Stimulated activated CD8-positive, alpha-beta memory T cell treated with anti-CD3 and anti-CD28 coated beads, Interleukin-15, amount 100 ng/mL, for 4 hours (primary cell): ENCODE measurements around the gene PPARA.

Experiments
- DNase-seq, 2 donors: peaks; one replicate each; pipeline ENCODE4 v3.0.0-alpha.2; 2020; ENCODE audit warnings: low read depth in 2 of 2

The PPARA gene

GRCh38 chr22:46113910-46114517 is 36.3 kb upstream of the PPARA start:
- DNase-seq: no peak

DNA sequence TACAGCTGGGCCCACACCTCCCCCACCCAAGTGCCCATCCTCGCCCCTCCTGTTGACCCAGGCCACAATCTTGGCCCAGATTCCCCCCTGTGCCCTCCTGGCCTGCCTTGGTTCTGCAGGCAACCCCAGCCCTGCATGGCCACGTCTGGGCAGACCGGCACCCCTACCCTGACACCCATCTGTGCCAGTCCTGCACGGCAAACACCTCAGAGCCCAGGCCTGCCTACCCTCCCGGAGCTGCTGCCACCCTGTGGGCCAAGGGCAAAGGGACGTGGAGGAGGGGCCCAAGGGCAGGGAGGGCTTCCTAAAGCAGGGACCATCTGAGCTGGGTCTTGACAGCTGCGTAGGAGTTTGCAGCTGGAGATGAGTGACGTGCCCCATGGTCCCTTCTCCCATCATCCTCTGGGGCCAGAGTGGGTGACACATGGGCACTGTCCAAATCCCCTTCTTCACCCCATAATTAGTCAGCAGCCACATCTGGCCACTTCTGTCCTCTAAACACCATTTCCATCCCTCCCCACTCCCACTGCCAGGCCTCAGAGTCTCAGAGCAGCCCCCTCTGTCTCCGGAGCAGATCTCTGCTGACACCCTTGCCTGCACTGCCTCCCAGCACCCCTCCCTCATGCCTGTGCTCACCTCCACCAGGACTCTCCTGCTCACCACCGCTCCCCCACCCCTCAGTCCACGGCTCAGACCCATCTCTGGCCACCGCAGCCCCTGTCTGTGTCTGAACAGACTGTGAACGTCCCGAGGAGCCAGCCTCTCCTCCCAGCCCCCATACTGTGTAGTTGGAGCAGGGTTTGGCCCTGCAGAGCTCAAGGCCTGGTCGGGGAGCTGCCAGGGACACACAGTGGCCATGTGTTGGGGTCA is 35.6 kb upstream of the PPARA start:
- no peak for DNase-seq

DNA sequence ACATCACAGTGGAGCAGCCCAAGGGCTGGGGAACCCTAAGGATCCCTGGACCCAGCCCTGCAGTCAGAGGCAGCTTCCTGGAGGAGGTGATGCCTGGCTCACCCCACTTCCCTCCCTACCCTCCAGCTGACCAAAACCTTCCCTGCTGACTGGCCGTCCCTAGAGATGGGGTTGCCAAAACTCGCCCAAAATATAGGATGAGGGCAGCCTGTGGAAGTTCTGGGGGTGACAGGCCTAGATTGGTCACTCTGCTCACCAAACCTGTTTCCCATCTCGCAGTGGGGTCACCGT is 35.0 kb upstream of the PPARA start:
- no peak for DNase-seq

GRCh38 chr22:46115755-46116490 is 34.4 kb upstream of the PPARA start:
- no peak for DNase-seq

GRCh38 chr22:46116491-46116958 is 33.8 kb upstream of the PPARA start:
- peak; percentile 62 to 67 for DNase-seq

GRCh38 chr22:46117206-46118199 is 32.8 kb upstream of the PPARA start:
- no peak for DNase-seq

DNA sequence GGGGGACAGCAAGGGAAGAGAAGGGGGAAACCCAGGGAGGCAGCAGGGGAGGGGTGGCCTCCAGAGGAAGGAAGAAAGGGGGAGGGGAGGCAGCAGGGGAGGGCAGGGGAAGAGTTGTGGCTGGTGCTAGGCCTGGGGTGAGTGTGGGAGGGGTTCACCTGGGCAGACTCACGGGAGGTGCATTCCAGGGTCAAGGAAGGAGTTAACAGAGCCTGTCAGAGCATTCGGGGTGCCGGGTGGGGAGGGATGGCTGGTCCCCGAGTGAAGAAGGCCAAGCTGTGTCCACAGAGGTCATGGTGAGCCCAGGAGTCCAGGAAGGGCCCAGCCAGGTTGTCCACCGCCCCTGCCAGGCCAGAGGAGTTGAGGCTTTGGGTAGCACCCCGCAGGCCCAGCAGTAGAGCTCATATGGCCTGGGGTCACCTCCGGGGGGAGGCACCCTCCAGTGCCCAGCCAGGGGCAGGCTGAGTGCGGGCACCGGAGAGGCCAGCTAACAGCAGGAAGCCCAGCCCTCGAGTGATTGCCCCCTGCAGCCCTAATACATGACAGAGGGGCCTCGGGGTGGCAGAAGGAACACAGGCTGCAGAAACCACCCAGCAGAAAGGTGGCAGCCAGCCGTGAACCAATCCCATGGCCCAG is 31.1 kb upstream of the PPARA start:
- no peak for DNase-seq

DNA sequence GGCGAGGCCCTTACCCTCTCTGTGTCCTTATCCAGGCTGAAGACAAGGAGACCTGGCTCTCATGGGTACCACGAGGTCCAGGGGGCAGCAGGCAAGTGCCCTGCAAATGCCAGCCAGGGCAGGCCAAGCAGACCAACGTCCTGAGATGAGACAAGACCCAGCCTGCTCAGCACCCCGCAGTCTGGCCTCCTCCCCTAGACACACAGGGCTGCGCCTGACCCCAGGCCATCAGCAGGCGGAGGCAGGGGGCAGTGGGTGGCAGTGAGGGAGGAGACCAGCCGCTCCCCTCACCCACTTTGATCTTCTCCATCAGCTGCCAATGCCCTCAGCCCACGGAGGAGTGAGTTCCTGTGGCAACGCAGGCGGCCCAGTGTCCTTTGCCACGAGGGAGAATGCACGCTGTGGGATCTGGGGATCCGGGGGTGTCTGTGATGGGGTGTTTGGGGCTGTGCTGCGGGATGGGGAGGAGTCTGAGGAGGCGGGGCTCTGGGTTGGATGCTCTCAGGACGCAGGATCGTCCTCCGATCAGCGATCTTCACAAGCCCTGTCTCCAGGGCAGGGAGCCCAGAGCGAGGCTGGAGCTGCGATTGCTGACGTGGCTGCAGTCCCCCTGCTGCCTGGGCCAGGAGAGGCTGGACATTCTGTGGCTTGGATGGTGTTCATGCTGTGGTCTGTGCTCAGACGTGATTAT is 30.5 kb upstream of the PPARA start:
- DNase-seq: no peak

- DNase-seq: no peak
Measured at GRCh38 chr22:46120420-46120737, 29.9 kb upstream of the PPARA start.

DNA sequence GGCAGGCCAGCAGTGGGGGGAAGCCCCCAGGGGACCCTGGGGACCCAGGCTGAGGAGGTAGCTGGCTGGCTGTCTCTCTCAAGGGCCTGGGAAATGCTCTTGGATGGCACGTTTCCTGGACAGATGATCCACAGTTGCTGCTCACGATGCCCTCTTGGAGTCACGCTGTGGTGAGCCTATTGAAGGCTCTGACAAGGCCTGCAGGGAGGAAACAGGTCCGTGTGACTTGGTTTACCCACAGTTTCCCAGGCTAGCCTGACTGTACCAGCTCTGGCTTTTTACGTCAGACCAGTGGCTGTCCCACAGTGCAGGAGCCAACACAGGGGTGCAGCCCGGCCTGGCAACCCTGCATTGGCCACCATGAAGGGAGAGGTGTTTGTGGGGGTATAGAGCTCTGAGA is 29.2 kb upstream of the PPARA start:
- DNase-seq: no peak

DNA sequence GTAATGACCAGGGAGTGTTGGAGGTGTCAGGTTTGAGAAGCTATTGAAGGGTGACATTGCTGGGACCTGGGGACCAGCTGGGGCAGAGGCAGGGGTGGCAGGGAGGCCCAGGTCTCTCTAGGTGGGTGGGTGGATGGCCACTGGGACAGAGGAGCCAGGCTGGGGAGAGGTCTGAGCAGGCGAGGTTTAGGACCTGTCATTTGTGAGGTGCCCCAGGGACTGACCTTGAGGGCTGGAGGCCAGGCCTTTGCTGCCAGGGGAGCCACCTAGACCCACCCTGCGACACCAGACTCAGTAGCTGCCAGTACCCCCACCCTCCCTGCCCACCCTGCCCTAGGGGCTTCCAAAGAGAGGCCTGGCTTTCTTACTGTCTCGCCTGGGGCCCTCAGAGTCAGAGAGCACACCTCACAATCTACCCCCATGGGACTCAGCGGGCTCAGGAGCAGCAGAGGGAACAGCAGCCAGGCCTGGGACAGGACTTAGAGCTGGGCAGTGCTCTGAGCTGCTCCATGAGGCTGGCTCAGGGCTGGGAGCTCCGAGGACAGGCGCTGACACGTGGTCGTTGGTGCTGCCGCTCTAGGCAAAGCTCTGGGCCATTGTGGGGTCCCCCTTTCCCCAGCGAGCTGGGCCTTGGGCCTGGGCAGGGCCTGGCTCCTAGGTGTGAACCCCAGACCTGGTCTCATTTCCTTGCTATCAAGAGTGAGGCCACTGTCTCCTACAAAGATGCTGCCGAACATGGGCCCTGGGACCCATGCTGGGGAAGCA is 28.6 kb upstream of the PPARA start:
- no peak for DNase-seq

DNA sequence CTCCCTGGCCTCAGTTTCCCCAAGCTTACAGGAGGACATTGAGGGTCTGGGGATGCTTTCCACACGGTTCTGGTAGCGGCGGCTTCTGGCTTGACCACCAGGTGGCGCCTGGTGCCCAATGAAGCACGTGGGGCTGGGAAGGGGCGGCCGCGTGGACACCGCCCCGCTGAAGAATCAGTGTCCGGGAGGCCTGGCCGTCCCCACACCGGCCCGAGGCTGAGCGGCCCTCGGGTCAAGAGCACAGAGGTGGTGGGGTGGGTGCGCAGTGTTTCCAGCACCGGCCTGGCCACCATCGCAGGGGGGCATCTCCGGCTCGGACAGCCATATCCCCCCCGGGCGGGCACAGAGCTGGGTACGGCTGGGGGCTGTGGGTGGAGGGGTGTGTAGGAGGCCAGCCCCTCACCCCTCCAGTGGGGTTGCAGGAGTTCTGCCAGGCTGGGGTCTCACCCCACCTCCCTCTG is 27.8 kb upstream of the PPARA start:
- DNase-seq: peak; percentile 8 to 39

GRCh38 chr22:46122980-46123693 is 27.2 kb upstream of the PPARA start:
- DNase-seq: no peak

GRCh38 chr22:46123694-46124382 is 26.5 kb upstream of the PPARA start:
- no peak for DNase-seq

DNA sequence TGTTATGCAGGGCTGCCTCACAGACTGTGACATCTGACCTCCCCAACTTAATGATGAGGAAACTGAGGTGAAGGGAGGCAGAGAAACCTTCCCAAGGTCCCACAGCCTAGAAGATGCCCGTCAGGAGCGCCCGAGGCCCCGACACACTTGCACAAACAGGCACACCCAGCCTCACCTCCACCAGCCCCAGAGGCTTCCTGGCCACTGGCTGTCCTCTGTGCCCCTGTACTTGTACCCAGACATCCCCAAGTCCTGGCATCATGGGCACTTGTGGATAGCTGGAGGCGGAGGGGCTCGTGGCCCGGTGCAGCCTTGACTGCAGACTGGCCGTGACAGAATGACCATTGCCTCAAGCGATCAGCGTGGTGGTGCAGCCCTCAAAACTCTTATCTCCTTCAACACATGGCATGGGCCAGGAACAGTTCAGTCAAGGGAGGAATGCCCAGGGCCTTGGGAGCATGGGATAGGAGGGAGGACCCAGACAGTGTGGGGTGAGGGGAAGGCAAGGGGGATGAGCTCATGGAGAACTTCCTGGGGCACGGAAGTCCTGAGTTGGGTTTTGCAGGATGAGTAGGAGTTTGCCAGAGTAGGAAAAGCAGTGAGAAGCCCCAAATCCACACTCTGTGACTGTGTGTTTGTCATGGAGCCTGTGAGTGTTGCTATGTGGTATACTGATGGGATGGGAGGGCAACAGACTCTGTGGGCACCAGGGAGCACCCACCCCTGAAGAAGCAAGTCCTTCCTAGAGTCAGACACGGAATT is 25.8 kb upstream of the PPARA start:
- DNase-seq: no peak

DNA sequence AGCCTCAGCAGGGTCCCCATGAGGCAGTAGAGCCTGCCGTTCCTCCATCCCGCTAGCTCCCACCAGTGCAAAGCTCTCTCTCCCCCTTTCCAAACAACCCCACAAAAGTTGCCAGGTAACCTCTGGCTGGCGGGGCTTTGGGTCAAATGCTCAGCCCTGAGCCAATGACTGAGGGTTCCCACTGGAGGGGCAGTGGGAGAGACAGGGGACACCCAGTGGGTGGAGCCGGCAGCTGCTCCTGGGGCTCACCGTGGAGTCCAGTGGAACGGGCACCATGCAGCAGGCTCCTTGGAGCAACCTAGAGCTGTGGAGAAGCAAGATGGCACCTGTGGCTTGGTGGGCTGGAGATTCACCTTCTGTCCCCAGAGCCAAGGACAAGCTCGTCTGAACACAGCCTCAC is 25.0 kb upstream of the PPARA start:
- no peak for DNase-seq

GRCh38 chr22:46125816-46126765 is 24.2 kb upstream of the PPARA start:
- DNase-seq: no peak
